Activated naive CD4-positive, alpha-beta T cell (primary cell): ENCODE measurements around the gene PCBD2.

Source experiments
- DNase-seq, 4 experiments: peaks; one replicate each; lab custom pipeline; 2025; lab: John Stamatoyannopoulos, UW

PCBD2 gene

DNA sequence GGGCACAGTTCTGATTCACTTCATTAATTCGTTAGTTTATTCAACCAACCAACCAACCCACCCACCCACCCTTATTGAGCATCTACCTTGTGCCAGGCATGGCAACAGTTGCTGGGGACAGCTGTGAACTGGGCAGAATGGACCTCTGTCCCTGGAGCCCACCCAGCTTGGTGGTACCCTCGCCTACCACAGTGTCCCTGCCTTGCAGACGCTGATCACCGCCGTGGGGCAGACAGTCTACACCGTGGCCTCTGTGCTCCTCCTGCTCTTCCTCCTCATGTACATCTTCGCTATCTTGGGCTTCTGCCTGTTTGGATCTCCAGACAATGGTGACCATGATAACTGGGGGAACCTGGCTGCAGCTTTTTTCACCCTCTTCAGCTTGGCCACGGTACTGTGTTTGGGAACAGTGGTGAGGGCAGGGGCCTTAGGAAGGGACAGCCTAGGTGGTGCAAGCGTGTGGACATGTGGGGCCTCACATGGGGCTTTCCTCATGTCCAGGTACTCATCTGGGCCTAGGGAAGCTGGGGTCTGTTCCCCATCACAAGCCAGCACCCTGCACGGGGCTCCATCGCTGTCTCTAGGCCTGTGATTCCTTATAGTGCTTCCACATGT lies 102.9 kb downstream of the PCBD2 start:
- no peak for DNase-seq

DNA sequence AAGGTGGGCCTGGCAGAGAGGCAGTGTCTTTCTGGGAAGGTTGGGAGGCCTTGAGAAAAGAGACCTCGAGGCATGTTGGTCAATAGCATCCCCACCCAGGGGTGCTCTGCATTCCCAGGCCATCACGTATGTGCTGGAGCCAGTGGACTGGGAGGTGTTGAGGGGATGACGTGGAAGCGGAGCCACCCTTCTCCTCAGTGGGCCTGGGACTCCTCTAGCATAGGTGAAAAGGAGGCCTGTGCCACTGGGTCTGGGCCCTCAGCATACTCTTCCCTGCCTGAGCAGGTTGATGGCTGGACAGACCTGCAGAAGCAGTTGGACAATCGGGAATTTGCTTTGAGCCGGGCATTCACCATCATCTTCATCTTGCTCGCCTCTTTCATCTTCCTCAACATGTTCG lies 103.6 kb downstream of the PCBD2 start:
- DNase-seq: no peak

DNA sequence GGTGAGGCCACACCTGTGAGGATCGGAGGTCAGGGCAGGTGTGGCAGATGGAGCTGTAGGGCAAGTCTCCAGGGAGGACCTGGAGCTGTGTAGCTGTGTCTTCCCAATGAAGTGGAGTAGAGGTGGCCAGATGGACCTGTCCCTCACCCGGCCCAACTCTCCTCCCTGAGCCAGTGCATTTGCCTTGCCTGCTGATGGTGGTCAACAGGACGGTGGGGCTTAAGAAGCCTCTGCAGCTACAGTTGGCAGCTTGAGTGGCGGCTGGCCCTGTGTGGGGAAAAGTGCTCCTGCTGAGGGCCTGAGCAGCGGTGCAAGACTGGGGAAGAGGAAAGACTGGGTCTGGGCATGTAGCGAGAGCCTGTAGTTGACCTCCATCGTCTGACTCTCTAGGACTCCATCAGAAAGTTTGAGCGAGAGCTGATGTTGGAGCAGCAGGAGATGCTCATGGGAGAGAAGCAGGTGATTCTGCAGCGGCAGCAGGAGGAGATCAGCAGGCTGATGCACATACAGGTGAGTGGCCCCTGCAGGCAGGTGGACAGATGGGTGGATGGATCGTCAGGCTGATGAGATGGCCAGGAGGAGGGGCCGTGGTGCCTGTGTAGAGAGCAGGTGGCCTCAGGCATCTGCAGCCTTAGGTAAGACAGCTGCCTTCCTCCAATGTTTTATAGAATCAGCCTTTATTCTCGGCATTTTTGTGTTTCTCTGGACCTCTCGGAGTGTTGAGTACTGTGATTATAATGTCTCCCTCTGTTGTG lies 104.2 kb downstream of the PCBD2 start:
- DNase-seq: no peak

DNA sequence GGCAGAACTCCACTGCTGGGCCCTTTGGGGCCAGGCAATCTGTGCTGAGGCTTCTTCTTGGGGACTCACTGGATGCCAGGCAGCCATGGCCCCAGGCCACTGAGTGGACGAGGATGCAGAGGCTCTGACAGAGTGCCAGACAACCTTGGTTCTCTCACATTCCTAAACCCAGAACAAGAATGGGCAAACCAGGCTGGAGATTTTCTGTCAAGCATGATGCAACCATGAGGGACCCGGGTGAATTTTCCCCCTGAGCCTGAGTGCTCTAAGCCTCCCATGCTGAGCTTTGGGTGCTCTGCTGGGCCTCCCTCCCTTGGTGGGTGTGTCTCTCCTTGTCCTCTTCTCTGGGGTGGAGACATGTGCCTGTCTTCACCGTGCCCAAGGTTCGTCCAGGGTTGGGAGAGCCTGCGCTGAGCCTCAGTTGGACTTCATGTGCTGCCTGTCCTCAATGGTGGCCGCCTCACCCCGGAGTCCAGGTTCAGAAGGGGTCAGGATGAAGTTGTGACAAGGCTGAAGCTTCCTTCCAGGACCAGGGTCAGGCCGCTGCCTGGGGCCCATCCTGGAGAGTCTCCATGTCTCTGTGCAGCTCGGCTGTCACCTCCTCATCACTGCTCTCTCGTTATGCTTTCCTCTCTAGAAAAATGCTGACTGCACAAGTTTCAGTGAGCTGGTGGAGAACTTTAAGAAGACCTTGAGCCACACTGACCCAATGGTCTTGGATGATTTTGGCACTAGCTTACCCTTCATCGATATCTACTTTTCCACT lies 105.0 kb downstream of the PCBD2 start:
- no peak for DNase-seq

DNA sequence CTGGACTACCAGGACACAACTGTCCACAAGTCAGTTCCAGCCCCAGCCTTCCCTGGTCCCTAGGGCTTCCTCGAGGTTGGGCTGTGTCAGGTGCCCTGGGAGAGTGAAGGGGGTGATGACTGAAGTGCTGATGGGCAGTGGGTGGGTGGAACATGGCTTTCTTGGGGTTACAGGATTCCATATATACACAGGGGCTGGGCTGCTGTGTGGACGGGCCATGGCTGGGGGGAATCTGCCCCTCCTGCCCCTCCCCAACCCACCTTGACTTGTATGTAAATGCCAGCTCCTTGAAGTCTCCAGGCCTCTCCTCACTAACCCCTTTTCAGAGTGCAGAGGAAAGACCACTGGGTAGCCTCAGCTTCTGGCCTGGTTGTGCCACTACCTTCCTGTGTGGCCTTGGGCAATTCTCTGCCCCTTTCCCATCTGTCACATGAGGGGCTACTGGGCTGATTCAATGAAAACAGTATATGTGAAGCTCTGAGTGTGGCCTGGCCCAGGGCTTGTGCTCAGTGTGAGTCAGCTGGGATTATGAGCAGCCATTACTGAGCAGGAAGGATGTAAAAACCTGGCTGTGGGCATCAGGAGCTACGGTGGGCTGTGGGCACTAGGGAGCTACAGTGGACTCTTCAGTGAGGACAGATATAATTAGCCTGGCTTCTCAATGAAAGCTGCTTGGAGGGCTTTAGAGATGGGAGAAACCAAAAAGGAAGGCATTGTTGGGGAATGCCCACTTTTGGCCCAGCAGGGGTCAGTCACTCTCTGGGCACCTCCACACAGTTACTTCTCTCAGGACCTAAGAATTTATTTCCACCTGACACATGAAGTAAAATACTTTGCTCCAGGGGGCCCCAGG lies 105.8 kb downstream of the PCBD2 start:
- no peak for DNase-seq

DNA sequence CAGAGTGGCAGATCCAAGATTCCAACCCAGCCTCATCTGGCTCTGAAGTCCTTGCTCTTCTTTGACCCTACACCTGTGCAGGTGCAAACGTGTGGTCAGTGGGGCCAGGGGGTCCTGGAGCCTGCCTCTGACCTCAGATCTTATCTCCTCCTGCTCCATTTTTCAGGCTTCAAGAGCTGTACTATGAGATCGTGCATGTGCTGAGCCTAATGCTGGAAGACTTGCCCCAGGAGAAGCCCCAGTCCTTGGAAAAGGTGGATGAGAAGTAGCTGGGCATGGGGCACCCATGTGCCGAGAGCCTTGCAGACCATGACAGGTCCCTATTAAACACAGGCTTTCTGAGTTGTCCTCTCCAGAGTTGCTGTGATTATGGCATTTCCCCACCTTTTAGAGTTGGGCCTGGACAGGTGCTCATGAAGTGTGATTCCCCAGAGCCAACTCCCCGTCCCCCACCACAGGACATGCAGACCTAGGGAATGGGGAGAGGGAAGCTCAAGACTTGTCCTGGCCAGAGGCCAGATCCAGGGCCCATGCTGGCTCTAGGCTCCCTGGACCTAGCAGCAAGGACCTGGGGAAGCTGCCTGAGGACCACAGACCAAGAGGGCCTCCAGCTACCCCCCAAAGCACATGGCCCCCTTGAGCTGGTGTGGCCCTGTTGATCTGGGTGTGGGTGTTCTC lies 106.6 kb downstream of the PCBD2 start:
- DNase-seq: no peak

DNA sequence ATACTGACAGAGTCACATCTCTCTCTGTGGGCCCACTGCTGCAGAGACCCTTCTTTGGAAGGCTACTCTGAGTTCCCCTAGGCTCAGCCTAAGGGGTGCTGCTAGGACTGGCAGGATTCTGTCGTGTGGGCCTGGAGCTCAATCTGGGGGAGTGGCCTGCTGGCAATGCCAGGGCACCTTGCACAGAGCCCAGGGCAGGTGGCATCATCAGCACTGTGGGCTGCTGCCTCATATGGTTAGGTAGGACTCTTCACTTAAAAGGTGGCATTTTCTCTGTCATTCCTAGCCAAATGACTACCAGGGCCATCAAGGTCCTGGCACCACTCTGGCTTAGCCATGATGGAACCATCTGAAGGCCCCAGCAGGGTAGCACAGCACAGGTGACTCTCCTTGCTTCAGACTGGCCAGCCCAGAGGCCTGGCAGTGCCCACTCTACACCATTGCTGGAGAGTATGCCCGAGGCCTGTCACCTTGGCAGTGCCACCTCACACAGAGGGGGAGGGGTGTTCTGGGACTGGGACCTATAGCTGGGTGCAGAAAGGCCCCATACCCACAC lies 107.2 kb downstream of the PCBD2 start:
- DNase-seq: no peak
